NCI-H774 (cell line): ENCODE results near the gene KDM4C.
"Not testable (repeated sequence)": the region's sequence is repeated elsewhere in the genome, so short reads cannot be mapped to it uniquely, and the experiment has no call there.

ENCODE experiments used
- DNase-seq: peaks from one replicate; lab custom pipeline; 2025; lab: John Stamatoyannopoulos, UW

The KDM4C gene

DNA sequence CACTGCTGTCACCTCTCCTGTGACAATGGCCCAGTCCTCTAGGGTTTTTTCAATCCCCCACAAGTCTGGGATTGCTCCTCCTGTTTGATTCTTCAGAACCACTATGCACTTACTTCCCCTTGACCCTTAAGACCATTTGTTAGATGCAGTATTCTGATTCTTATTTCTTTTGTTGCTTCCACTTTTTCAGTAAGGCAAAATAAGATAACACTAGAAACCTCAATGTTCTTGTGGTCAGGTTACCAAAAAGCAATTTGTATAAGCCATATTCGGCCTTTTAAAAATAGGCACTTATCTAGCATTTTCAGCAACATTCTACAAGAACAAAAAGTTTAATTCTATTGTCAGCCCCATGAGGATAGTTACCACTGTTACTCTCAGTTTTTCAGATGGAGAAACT lies 220.0 kb downstream of the KDM4C start:
- DNase-seq: no peak

DNA sequence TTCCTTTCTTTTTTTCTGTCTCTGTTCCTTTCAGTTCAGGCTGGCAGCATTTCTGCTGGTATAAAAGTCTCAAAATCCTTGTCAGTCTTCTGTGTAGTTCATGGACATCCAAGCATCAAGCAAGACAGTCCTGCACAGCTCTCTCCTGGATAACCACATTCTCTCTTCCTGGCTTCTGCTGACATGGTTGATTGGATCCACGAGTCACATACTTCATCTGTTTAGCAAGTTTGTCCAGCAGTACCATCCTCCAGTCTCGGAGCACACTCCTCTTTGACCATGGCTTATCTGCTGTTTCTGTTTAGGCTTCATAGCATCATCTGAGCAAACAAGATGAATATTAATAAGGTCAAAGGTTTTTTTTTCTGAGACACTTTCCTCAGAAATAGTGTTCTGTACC lies 220.8 kb downstream of the KDM4C start:
- DNase-seq: no peak

DNA sequence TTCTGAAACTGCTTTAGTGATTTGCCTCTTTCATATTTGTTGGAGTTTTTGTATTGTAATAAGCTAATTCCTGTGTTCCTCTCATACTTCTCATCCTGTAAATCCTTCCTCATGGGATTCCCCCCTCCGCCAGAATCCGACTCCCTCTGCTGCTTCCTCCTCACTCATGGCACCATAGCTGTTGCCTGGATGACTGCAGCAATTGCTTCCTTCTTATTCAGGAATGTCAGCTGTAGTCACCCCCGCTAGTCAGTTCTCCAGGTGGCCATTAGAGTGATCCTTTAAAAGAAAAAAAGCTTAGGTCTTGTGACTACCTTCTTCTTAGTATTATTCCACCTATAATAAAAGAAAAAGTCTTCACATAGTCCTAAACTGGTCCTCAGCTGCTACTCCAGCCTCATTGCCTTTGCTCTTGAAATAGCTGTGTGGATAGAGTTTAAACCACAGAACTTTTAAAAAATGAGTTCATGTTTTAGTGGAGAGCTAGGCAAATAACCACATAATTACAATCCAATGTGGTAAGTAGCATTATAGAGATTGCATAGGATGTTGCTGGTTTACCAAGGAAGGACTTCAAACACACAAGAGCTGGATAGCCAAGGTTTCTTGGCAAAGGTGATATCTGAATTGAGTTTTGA lies 227.3 kb downstream of the KDM4C start:
- DNase-seq: no peak

DNA sequence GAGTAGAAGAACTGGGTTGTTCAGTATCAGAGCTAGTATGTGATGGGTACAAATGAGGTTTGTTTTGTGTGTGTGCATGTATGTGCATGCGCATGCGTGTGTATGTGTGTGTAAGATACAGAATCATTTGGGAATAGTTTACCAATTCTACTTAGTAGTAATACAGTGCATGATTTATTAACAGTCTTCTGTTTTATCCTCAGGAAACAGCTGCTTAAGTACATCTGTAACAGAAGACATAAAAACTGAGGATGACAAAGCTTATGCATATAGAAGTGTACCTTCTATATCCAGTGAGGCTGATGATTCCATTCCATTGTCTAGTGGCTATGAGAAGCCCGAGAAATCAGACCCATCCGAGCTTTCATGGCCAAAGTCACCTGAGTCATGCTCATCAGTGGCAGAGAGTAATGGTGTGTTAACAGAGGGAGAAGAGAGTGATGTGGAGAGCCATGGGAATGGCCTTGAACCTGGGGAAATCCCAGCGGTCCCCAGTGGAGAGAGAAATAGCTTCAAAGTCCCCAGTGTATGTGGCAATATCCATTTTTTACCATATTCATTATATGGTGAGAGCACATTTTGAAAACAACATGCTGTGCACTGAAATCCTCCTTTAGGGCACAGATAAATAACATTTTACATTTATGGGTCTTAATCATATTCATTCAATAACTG lies 228.5 kb downstream of the KDM4C start:
- DNase-seq: no peak

DNA sequence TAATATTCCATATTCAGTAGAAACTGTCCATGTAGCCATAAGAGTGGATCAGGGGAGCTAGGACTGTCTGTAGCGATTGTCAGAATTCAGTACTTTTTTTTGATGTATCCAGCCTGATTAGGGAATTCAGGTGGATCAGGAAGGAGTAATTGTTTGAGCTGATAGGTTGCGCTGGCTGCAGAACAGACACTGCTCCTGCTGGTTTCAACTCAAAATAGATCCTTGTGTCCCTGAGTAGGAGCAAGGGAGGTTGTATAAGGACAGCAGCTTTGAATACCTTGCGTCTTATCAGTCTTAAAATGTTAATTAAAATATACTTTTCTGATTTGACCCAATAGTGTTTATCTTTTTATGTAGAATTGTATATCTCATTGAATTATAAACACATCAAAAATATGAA lies 229.6 kb downstream of the KDM4C start:
- no peak for DNase-seq

DNA sequence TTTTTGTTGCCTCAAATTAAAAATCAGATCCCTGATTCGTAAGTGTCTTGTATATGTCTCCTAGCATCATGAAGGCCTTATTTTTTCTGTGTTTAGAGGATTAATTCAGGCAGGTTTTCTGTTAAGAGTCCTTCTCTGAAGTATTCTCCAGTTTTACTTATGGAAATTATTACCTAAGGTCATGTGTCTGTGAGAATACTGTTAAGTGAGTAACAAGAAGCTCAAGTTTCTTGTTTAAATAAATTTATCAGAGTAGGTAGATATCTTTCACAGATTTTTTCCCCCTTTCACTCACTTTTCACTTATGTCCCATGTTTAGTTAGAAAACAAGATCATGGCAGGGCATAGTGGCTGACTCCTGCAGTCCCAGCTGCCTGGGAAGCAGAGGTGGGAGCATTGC lies 233.6 kb downstream of the KDM4C start:
- DNase-seq: no peak

DNA sequence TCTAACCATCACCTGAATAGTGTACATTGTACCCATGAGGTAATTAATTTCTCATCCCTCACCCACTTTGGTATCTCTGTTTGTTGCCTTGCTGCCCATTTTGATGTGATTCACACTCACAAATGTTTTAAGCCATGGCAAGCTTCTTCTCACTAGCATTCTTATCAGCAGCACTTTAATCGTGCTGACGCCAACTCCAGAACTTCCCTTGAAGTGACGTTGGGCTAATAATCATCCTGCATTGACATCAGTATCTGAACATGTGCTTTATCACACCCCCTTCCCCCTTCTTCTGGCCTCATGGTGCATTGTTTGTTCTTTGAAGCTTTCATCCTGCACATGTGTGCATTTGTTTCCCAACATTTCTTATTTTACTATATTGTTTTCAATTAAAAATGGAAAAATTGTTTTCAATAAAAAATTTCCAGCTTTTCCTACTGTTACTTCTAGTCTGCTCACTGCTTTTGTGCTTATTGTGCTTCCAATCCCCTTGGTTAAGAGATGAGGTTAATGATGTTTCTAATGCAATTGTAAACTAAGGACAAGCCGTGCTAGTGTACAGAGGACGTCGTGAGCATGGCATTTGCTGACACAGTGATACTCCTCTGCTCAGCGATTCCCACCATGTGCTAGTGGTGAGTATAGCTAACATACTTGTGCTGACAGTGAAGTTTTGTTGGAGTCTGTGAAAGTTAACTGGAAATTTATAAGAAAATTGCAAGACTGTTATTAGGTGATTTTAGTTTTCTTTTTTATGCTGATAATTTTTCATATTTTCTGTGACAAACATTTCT lies 238.5 kb downstream of the KDM4C start:
- DNase-seq: no peak

DNA sequence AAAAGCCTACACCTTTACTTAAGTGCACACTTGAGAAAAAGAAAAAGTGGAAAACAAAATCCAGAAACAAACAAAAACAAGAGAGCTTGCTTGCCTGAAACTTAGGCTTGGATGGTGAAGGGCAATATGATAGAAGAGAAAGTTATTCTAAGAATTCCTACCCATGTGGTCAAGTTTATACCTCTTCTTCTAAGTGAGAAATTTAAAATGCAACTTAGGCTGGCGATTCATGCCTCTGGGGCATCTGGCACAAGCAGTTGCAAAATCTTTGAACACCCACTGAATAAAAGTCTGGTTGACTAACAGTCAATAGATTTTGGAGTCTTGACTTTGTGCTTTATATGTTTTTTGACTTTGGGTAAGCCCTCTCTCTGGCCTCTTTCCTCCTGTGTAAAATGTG lies 239.6 kb downstream of the KDM4C start:
- DNase-seq: no peak

DNA sequence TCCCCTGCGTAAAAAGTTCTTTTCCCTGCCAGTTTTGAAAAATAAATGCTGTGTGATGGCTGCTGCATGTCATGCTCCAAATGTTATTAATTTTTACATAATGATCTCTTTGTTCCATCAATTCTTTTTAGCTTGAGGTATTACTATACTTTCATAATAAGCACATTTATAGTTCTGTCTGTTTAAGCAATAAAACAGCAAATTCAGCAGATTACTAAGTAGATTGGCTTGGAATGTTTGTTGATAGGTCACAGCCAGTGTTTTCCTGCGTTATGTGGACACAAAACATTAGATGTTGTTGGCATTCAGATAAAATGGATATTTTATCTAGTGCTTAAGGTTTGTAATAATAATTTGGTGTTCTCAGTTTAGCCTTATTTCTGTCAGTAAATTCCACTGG lies 242.0 kb downstream of the KDM4C start:
- no peak for DNase-seq

DNA sequence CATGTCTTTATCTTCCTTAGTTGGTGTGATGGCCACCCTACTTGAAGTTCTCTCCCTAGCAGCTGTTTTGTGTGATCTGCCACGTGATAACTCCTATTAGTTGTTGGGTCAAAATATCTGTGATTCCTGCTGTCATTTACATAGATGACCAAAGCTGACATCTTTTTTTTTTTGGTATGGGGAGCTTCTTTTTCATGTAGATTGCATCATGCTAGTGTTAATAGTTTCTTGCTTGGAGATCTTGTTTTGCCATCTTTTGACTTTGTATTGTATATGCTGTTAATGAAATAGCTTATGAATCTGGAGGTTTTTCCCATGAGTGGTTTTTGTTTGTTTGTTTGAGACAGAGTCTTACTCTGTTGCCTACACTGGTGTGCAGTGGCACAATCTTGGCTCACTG lies 243.8 kb downstream of the KDM4C start:
- DNase-seq: no peak

DNA sequence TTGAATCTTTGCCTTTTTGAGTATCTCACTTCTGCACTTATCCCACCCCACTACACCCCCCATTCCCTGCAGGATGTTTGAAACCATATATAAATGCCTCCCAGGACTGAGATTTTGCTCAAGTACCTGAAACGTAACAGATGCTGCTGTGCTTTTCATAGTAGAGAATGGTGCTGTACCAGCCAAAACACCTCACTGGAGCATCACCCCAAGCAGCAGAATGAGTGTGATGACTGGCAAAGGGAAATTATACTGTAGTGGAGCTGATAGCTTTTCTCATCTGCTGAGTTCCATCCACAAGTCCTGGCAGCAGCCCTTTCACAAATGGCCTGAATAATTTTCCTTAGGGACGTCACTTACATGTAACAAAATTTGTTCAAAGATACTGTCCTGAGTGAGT lies 246.1 kb downstream of the KDM4C start:
- DNase-seq: no peak

DNA sequence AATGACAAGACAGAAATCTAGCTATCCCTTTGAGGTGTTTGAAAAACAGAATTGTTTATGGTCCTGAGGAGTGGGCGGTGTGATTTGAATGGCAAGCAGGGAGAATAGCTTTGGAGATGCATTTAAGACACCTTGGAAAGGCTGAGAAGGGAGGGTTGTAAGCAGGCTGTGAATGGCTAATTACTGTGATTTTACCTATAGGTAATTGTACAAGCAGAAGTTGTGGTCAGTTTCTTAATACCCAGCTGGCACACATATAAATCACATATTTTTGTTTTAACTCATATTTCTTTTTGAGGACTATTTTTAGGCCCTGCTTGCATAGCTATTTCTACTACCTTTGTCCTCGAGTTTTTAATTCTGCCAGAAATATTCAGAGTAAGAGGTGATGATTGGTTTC lies 248.6 kb downstream of the KDM4C start:
- DNase-seq: no peak

DNA sequence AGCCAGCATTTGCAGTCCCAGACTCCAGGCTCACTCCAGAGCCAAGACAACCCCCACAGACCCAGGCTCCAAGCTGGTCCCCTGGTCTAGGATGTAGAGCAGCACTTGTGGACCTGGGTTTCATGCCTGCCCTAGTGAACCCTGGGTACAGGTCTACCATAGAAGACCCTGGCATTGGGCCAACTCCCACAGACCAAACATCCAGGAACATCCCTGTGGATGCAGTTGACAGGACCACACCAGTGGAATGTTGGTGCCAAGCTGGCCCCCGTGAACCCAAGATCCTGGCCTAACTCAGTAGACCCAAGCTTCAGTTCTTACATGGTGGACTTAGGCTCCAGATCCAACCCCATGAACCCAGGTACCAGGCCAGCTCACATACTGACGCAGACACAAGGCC lies 250.6 kb downstream of the KDM4C start:
- DNase-seq: no peak

DNA sequence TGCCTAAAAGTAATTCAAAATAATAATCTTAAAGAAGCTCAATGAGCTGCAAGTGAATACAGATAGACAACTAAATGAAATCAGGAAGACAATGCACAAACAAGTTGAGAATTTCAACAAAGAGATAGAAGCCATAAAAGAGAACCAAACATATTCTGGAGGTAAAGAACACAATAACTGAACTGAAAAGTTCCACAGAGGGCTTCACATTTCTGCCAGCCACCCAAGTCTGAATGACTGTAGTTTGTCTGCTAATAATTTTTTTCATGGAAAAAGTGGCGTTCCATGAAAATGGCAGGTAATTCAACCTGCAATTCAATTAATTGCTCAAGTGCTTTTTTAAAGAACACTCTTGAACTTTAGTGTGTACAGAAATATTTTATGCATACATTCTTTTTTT lies 251.3 kb downstream of the KDM4C start:
- DNase-seq: no peak

DNA sequence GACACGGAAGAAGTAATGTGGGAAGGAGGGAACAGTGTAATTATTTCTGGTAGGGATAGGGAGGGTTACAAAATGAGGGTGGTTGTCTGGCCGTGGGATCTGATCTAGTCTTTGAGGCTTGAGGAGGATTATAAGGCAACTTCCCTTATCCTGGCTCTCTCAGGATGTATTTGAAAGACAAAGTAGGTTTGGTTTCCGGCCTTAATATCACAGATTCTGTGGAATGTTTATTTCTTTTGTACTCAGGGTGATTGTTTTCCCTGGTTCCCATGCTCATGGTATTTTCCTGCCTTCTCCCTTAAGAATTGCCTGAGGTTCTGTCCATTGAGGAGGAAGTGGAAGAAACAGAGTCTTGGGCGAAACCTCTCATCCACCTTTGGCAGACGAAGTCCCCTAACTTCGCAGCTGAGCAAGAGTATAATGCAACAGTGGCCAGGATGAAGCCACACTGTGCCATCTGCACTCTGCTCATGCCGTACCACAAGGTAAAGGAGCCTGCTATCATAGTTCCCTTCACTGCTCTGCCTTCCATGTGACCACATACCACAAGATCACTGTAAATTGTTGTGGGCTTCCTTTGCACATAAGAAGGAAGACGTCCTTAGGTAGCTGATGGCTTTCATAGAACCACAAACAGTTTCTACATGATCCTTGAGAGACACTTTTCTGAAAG lies 253.8 kb downstream of the KDM4C start:
- DNase-seq: no peak

DNA sequence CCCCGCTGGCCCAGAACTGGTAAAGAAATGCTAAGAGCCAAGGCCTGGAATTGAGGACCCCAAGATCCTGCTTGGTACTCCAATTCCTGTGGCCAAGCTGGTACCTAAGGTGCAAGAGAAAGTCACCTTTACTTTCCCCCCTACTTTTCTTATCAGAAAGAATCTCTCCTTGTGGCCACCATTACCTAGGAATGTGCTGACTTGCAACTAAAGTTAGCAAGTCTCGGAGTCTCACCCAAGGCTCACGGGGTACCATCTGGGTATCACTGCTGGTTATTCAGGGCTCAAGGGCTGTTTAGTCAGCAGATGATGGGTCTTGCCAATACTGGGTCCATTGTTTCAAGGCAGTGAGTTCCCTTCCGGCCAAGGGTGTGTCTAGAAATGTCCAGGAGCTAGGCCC lies 270.2 kb downstream of the KDM4C start:
- DNase-seq: no peak

DNA sequence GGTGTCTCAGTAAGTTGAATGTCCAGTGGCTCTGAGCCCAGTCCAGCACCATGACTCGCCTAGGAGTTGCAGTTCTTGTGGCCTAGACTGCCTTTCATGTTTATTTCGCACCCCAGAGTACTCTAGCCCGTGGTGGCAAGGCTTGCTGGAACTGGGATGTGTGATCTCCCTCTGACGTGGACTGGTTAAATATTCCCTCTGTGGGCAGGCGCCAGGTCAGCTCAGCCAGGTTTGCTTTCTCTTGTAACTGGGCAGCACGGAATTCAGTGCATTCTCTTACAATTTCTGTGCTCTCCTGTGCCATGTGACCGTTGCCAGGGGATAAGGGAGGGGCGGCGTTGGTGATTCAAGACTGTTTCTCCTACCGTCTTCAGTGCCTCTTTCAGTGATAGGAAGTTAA lies 270.8 kb downstream of the KDM4C start:
- no peak for DNase-seq

DNA sequence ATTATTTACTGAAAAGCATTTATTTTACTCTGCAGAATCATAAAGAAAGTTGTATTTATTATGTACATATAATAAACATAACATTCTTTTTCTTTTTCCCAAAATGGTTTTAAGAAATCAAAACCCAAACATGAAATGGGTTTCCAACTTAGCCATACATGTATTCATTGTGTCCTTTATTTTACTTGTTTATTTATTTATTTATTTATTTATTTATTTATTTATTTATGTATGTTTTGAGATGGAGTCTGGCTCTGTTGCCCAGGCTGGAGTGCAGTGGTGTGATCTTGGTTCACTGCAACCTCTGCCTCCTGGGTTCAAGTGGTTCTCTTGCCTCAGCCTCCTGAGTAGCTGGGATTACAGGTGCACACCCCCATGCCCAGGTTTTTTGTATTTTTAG lies 273.2 kb downstream of the KDM4C start:
- DNase-seq: not testable (repeated sequence)

DNA sequence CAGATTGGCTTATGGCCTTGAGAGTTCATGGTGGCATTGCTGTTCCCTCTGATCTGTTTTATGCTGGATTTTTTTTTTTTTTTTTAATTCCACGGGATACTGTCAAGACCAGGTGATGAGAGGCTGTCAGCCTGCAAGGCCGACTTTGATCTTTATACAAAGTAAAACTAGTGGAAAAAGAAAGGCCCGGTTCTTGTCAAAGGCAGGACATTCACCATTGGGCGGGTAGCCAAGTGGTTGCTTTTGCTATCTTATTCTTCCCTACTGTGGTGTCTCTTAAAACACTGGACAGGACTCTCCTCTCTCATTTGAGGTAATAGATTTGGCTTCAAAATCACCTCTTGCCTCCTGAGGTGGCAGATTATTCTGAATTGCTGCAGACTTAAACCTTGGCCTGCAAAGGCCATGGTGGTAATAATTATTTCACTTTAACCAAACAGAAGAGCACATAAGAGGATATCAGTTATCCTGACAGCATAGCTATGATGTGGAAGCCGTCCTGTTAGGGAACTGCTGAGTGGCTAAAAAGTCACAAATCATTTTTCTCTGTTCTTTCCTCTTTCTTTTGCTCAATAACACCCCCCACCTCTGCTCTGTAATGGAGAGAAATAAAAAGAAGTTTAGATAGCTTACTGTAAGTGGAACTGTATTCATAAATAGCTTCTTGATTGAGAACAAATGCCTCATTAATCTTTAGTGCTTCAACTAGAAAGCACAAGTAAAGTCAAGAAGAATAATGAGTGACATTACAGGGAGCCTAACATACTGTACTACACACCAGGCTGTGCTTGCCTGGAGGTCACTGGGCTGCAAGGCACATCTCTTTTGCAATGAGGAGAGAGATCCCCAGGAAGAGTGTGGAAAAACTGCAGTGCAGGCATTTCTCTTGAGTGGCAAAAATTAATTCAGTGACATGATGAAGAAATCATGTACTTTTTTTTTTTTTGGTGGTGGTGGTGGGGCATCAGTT lies 275.6 kb downstream of the KDM4C start:
- DNase-seq: no peak

DNA sequence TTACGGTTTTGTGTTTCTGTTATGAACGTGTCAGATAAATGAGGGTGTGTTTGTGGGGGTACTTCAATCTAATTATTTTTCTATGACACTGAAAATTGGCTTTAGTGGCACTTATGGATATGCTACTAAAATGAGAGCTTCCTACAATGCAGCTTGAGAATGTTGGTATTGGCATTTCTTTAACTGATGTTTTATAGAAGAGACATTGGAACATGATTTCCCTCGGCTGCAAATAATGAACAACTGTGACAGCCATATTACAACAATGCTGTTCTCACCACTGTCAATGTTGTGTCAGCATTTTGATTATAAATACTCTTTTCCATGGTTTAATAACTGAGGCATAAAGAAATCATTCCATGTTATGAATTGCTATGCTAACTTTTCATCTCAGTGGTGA lies 279.4 kb downstream of the KDM4C start:
- no peak for DNase-seq

DNA sequence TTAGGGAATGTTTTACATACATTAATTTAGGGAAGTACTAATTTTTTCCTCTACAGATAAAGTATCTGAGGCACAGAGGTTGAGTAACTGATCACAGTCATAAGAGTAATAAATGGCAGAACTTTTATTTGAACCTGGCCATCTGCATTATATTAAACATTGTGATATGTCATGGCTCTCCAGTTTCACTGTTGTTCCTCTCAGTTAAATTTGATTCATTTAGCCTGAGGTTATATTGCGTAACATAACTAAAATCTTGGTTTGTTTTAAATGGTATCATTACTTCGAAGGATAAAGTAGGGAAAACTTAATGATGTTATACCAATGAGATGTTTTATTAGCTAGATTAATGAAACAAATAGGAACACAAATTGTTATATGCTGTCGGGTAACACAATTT lies 284.4 kb downstream of the KDM4C start:
- DNase-seq: no peak

DNA sequence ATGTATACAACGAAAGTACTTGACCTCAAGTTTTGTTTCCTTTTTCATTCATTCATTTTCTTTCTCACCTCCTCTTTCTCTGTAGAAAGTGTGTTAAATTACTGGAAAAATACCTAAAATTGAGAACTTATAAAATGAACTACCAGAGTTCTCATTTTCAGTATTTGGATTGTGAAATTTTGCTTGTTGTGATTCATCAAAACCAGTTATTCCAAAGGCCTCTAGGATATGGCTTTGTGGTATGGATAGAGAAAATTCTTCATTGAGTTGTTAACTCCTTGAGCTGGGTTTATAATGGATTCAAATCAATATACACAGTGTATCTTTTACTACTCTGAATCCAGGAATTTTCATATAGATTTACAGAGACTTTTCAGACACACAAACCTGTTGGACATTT lies 287.6 kb downstream of the KDM4C start:
- DNase-seq: no peak
